Right cardiac atrium (tissue), 5 donors: Measurements from ENCODE around the gene DZIP1L. TPM values are rescaled to one million over a fixed set of nuclear protein-coding genes. Genes with fewer than 3 reads are reported as not detected.

ENCODE experiments used
- ATAC-seq, 2 donors: fragments of 200-7000 bp; cut with Tn5 transposase; one replicate each; pipeline versions ENCODE4 v1.8.0 to v1.9.1; 2020; ENCODE audit warnings: moderate library complexity in 2 of 2, mild to moderate bottlenecking in 1 of 2
- DNase-seq, 3 donors: peaks; one replicate each; pipeline ENCODE4 v3.0.0-alpha.2; 2020
- H3K27ac ChIP-seq: one replicate; pipeline ENCODE4 v1.5.1; 2013; ENCODE audit warnings: mild to moderate bottlenecking, low read length, control low read depth, moderate library complexity
- H3K27me3 ChIP-seq: one replicate; pipeline ENCODE4 v1.6.1; 2013; ENCODE audit not compliant: control insufficient read depth, insufficient read depth
- H3K4me1 ChIP-seq: one replicate; pipeline ENCODE4 v1.6.1; 2013; ENCODE audit warnings: low read length; ENCODE audit not compliant: control insufficient read depth, insufficient read depth
- H3K4me3 ChIP-seq: one replicate; pipeline ENCODE4 v1.5.1; 2013; ENCODE audit warnings: low read length, control low read depth
- H3K9me3 ChIP-seq: one replicate; pipeline ENCODE4 v1.6.1; 2013; ENCODE audit warnings: low read length; ENCODE audit not compliant: control insufficient read depth
- WGBS: extraction: QIAGEN DNeasy Blood & Tissue Kit; methylation state at CpG from one replicate; pipeline ENCODE4 v1.1.7; 2013; 5-methylcytosine and 5-hydroxymethylcytosine counted together
- intact Hi-C, 4 donors: fragments of 100-400 bp; cut with DNase I; formaldehyde crosslinking; loops; one replicate each; pipeline versions ENCODE4 v1.11.0 to v1.14.0; 2022 to 2023
- polyA plus RNA-seq: library from polyadenylated mRNA; stranded (reverse); fragments of 200-250 nt; gene quantifications from one replicate; pipeline ENCODE4 v1.2.3, GENCODE V29; 2013
- total RNA-seq, 4 donors: library from RNA; stranded (reverse); fragmentation: NEBNext Ultra II Directional; extraction: Animal tissue kit (Norgen Biotek cat#: 25700); gene quantifications; one replicate each; pipeline ENCODE4 v1.2.1, GENCODE V29; 2021
- donor health status: healthy with polysubstance abuse.
- donor health status: DM: no; HTN: yes; CAD: no.
- donor health status: DM: no; HTN: no; CAD: no.
- donor health status: DM: no; HTN: yes; CAD: no; lungs with severe emphysema.
- donor health status: DM: yes; HTN: yes; CAD: no.

Gene DZIP1L
- total and polyA plus RNA-seq, 5 donors, result 2.6 to 6.2 (median 3.8) TPM

- no peak overlapping the region for H3K27ac ChIP-seq
- no peaks in the 10 kb centered on the region for H3K4me1 ChIP-seq
- 85% methylated on average over 11 of the region's 11 CpGs for WGBS
- ATAC-seq (no peak), DNase-seq (no peak)
- H3K9me3 ChIP-seq, result no peaks in the 10 kb centered on the region
- no peak overlapping the region for H3K4me3 ChIP-seq
- H3K27me3 ChIP-seq, result no peaks in the 10 kb centered on the region
- intact Hi-C loops, result no loop called here
Measured at GRCh38 chr3:138030734-138031280, 84.6 kb downstream of the DZIP1L start.

GRCh38 chr3:138027821-138028220 is 87.6 kb downstream of the DZIP1L start:
- DNase-seq, result no peak
- intact Hi-C loops, result no loop called here

DNA sequence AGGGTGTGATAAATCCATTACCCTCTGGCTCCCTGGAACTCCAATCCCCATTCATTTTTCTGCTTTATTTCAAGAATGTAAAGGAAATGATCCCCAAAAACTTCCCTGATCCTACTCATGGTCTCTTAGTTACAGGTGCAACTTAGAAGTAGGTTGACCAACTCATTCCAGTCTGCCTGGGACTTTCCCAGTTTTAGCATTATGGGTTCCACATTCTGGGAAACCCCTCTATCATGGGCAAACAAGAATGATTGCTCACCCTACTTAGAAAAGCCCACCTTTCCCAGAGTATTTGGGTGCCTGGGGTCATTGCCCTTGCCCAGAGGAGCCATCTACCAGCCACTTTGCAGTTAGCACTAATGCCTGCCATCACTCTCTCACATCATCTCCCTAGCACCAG is 89.9 kb downstream of the DZIP1L start:
- no peaks in the 10 kb centered on the region for H3K27me3 ChIP-seq
- intact Hi-C loops, result no loop called here
- no peak for DNase-seq
- no peaks in the 10 kb centered on the region for H3K9me3 ChIP-seq
- no peak overlapping the region for H3K4me3 ChIP-seq
- no peak overlapping the region for H3K27ac ChIP-seq
- H3K4me1 ChIP-seq, result no peaks in the 10 kb centered on the region
- ATAC-seq, result no peak

More at GRCh38 chr3:138027821-138028220, 87.6 kb downstream of the DZIP1L start:
- no peak overlapping the region for H3K4me3 ChIP-seq
- no peaks in the 10 kb centered on the region for H3K27me3 ChIP-seq
- no peaks in the 10 kb centered on the region for H3K4me1 ChIP-seq
- H3K9me3 ChIP-seq, result no peaks in the 10 kb centered on the region
- H3K27ac ChIP-seq, result no peak overlapping the region
- no peak for ATAC-seq
- 91% methylated on average over 5 of the region's 5 CpGs for WGBS

GRCh38 chr3:138023754-138024153 is 91.7 kb downstream of the DZIP1L start:
- Histone ChIP-seq H3K27ac (no peak overlapping the region), H3K4me3 (no peak overlapping the region), H3K9me3 (no peaks in the 10 kb centered on the region), H3K4me1 (no peaks in the 10 kb centered on the region), H3K27me3 (no peaks in the 10 kb centered on the region)
- intact Hi-C loops, result no loop called here
- DNase-seq, result no peak
- 96% methylated on average over 4 of the region's 4 CpGs for WGBS
- no peak for ATAC-seq

DNA sequence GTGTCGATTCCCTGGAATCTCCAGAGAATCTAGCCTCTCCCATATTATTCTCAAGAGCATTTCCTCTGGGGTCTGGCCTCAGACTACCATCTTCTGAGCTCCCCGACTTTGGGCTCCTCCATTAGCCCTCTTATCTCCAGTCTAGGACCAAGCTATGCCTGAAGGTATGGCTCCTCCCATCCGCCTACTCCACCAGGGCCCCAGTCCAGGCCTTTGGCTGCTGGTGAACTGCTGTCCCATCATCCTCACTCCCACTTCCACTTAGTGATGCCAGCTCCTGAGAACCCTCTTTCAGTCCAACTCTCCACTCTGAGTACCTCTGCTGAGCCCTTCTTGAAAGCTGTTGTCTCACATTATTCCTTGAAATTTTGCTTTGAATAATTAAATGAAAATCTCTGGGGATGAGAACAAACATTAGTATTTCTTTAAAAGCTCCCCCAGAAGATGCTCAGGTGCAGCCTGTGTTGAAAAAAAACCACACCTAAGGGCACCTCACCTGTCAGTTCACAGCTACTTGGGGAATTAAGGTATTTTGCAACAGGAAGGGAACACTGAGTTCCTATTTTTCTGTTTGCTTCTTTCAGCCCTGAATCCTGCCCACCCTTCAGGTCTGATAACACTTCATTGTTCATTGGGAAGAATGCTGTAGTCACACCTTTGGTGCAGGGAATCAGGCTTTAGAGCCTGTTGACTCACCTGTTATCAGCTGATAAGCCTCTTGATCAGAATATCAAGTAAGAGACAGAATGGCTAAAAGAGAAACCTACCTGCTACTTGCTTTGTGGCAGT is 95.9 kb downstream of the DZIP1L start:
- H3K27ac ChIP-seq, result no peak overlapping the region
- no peak overlapping the region for H3K4me3 ChIP-seq
- H3K9me3 ChIP-seq, result no peaks in the 10 kb centered on the region
- 87% methylated on average over 3 of the region's 3 CpGs for WGBS
- intact Hi-C loops, result no loop called here
- no peak for DNase-seq
- ATAC-seq, result no peak
- H3K4me1 ChIP-seq, result no peaks in the 10 kb centered on the region
- no peaks in the 10 kb centered on the region for H3K27me3 ChIP-seq

GRCh38 chr3:138016065-138016464 is 99.3 kb downstream of the DZIP1L start:
- WGBS, result 84% methylated on average over 2 of the region's 2 CpGs
- Histone ChIP-seq H3K27me3 (no peaks in the 10 kb centered on the region), H3K4me3 (no peak overlapping the region), H3K27ac (no peak overlapping the region), H3K9me3 (peaks cover 2% of the 10 kb centered on the region), H3K4me1 (no peaks in the 10 kb centered on the region)
- ATAC-seq, result no peak
- intact Hi-C loops, result no loop called here
- no peak for DNase-seq

- Histone ChIP-seq H3K27ac (no peak overlapping the region), H3K27me3 (no peaks in the 10 kb centered on the region), H3K9me3 (peaks cover 2% of the 10 kb centered on the region), H3K4me1 (no peaks in the 10 kb centered on the region), H3K4me3 (no peak overlapping the region)
- WGBS, result 84% methylated on average over 4 of the region's 4 CpGs
- ATAC-seq, result no peak
- intact Hi-C loops, result no loop called here
- no peak for DNase-seq
Measured at GRCh38 chr3:138012526-138012925, 102.9 kb downstream of the DZIP1L start.

Other genes starting within 250 kb of the DZIP1L start
- gene CLDN18, start 105.4 kb downstream of the DZIP1L start, total RNA-seq, result 1 to 10 TPM in 1 of 4 donors, under 1 TPM in 2, not detected in 1; 0.26 to 1.2 (median 0.37) TPM
- 0.84 TPM for gene CLDN18, start 105.4 kb downstream of the DZIP1L start, polyA plus RNA-seq
- not detected for gene A4GNT, start 16.8 kb upstream of the DZIP1L start, total RNA-seq
- gene A4GNT, start 16.8 kb upstream of the DZIP1L start, polyA plus RNA-seq, result not detected
- gene DBR1, start 59.3 kb upstream of the DZIP1L start, total RNA-seq, result 10 to 100 TPM in 2 of 4 donors, 1 to 10 TPM in 2; 7.7 to 11.0 (median 9.7) TPM
- gene DBR1, start 59.3 kb upstream of the DZIP1L start, polyA plus RNA-seq, result 5.8 TPM
- gene ARMC8, start 71.7 kb upstream of the DZIP1L start, total RNA-seq, result 10 to 100 TPM; 32.9 to 48.6 (median 35.9) TPM
- gene ARMC8, start 71.7 kb upstream of the DZIP1L start, polyA plus RNA-seq, result 14.3 TPM
- gene NME9, start 214.2 kb upstream of the DZIP1L start, total RNA-seq, result under 1 TPM in 2 of 4 donors, not detected in 2; 0.17 to 0.35 TPM
- 0.09 TPM for gene NME9, start 214.2 kb upstream of the DZIP1L start, polyA plus RNA-seq
- 100 to 1,000 TPM; 244 to 374 (median 303) TPM for gene MRAS, start 233.0 kb upstream of the DZIP1L start, total RNA-seq
- gene MRAS, start 233.0 kb upstream of the DZIP1L start, polyA plus RNA-seq, result 184 TPM